ENCODE results near the gene TMEM51. TPM values are rescaled to one million over a fixed set of nuclear protein-coding genes. Genes with fewer than 3 reads are reported as not detected.

Gene TMEM51
- total and polyA plus RNA-seq, 2 of the 4 experiments (the other 2 are of a cell fraction): 2.7 to 10.2 TPM

- Histone ChIP-seq H4K8ac (ENCODE audit: low read depth in 2 of 2, low read length in 2 of 2) (no peak overlapping the region), H2AK5ac (ENCODE audit: low read depth, low read length) (no peak overlapping the region), H4K20me1 (ENCODE audit: insufficient read depth, low read length) (no peaks in the 10 kb centered on the region), H3K27ac (ENCODE audit: insufficient read depth, low read length) (no peak overlapping the region), H2BK20ac (ENCODE audit: low read depth, low read length) (no peak overlapping the region), H2BK15ac (ENCODE audit: low read depth, low read length) (no peak overlapping the region), H2AFZ (replicated peaks; ENCODE audit: low read length, poor library complexity) (no peak overlapping the region), H3K23ac (ENCODE audit: low read depth, low read length) (no peak overlapping the region), H2AK9ac (replicated peaks; ENCODE audit: low read depth, low read length, poor library complexity) (no peak overlapping the region), H3K4ac (ENCODE audit: low read depth, low read length) (no peak overlapping the region), H3K9me3 (ENCODE audit: control insufficient read depth, insufficient read depth, low read length) (no peaks in the 10 kb centered on the region), H3K56ac (ENCODE audit: extremely low read depth, insufficient read depth, low read length) (no peak overlapping the region), H3K36me3 (ENCODE audit: control insufficient read depth, insufficient read depth, low read length) (no peaks in the 10 kb centered on the region), H3K4me2 (ENCODE audit: low read depth, low read length) (no peak overlapping the region), H2BK120ac (ENCODE audit: low read depth, low read length) (no peak overlapping the region), H3K14ac (replicated peaks; ENCODE audit: low read depth, low read length) (no peak overlapping the region), H3K27me3 (ENCODE audit: control insufficient read depth, insufficient read depth, low read length) (no peaks in the 10 kb centered on the region), H4K5ac (ENCODE audit: low read depth, low read length) (no peak overlapping the region), H4K91ac (ENCODE audit: insufficient read depth, low read depth, low read length) (no peak overlapping the region), H2BK5ac (ENCODE audit: low read depth, low read length, poor library complexity, severe bottlenecking) (no peak overlapping the region), H3K9ac (ENCODE audit: low read depth, low read length) (no peak overlapping the region), H3K18ac (ENCODE audit: low read depth, low read length) (no peak overlapping the region), H3K79me1 (ENCODE audit: low read depth in 1 of 2, low read length in 2 of 2) (no peaks in the 10 kb centered on the region), H3K4me3 (ENCODE audit: insufficient read depth, low read depth, low read length) (no peak overlapping the region), H3K9me1 (ENCODE audit: insufficient read depth, low read length) (no peaks in the 10 kb centered on the region), H3K4me1 (ENCODE audit: control insufficient read depth, insufficient read depth, low read length) (peaks cover 7% of the 10 kb centered on the region; the same call in 1 of the 2 replicates)
- ATAC-seq (ENCODE audit: low read depth) (no peak), DNase-seq (no peak)
- in situ Hi-C loops (cut with MboI; ENCODE audit: low sequenced_read_pairs): no loop called here
- CTCF ChIA-PET: interaction anchor here (1.0 kb wide), 1 partner anchor 8 kb away, joined by 3 read pairs; the partner anchor contains the start of gene FHAD1
- intact Hi-C loops (cut with micrococcal nuclease): no loop called here
- 86% methylated on average over 1 of the region's 1 CpG; no CpG with 5 or more reads in 1 of the 2 experiments for WGBS, 2 experiments (ENCODE audit: extremely low coverage in 2 of 2, insufficient read length in 1 of 2)
- dilution Hi-C loops (cut with HindIII; ENCODE audit: low sequenced_read_pairs, unreplicated experiment): no loop called here
- TF ChIP-seq NFE2L2 (IDR thresholded peaks at IDR 0.05; ENCODE audit: low read depth, low read length) (no peak), RCOR1 (IDR thresholded peaks at IDR 0.05; ENCODE audit: insufficient replicate concordance, low read length) (no peak), ELK1 (IDR thresholded peaks at IDR 0.05; ENCODE audit: borderline replicate concordance, low read depth, low read length) (no peak), CEBPB (IDR thresholded peaks at IDR 0.05; ENCODE audit: low read depth, low read length) (no peak), RAD21 (IDR thresholded peaks at IDR 0.05; ENCODE audit: low read length) (no peak), BHLHE40 (IDR thresholded peaks at IDR 0.05; ENCODE audit: low read depth, low read length) (no peak)
- POLR2A ChIA-PET (ENCODE audit: unreplicated experiment): no interaction called here
- BruUV-seq (replicated peaks): no TSS peak
Observed at GRCh38 chr1:15238789-15239188, 85.2 kb downstream of the TMEM51 start.

All from IMR-90 (cell line).